CD4-positive, alpha-beta T cell treated with Interleukin-6 for 4 hours (primary cell): Measurements from ENCODE around the gene IQGAP2.

Experiments
- DNase-seq: peaks from one replicate; pipeline ENCODE4 v3.0.0-alpha.2; 2020; ENCODE audit warnings: mixed read lengths

The IQGAP2 gene

DNA sequence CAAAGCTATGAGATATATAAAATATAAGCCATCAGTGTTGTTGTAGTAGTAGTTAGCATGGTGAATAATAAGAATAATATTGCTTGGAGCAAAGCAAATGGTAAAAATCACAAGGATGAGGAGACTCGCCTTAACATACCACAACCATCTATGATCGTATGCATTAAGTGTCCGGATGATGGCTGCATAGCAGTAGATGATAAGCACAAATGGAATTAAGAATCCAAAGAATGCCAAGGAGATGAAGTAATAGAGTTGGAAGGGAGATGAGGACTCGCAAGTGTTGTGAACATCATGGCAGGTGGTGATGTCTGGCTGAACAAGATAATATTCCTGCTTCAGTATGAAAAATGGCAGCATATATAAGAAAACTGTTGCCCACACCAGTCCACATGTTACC is 214.6 kb downstream of the IQGAP2 start:
- DNase-seq, result no peak

DNA sequence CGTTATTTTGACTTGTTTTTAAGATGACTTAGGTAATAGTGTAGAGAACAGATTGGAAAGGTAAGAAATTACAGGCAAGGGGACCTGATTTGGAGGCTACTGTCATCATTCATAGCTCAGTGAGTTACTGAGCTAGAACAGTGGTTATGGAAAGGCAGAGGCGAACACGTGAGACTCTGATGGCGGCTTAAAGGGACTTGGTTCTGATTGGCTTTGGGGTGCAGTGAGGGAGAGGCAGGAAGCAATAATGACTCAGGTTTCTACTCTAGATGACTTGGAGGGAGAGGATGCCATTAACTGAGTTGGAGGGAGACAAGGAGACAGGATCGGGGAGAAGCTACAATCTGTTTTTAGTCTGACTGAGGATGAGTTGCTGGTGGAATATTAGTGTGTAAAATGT is 217.1 kb downstream of the IQGAP2 start:
- no peak for DNase-seq

DNA sequence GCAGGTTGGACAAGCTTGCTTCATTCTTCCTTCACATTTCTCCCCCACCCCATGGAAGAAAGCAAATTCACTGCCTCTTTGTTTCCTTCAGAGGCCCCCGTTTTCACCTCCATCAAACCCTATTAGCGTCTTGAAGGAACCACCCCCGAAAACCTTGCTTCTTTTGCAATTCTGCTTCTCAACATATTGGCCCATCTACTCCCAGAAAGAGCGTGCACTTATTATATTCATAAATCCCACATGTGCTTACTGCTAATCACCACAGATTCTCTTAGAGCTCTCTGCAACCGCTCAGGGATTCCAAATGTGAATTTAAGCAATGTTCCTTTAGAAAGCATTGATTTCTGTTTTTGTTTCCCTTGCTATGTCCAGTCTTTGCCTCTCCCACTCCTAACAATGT is 219.0 kb downstream of the IQGAP2 start:
- no peak for DNase-seq

DNA sequence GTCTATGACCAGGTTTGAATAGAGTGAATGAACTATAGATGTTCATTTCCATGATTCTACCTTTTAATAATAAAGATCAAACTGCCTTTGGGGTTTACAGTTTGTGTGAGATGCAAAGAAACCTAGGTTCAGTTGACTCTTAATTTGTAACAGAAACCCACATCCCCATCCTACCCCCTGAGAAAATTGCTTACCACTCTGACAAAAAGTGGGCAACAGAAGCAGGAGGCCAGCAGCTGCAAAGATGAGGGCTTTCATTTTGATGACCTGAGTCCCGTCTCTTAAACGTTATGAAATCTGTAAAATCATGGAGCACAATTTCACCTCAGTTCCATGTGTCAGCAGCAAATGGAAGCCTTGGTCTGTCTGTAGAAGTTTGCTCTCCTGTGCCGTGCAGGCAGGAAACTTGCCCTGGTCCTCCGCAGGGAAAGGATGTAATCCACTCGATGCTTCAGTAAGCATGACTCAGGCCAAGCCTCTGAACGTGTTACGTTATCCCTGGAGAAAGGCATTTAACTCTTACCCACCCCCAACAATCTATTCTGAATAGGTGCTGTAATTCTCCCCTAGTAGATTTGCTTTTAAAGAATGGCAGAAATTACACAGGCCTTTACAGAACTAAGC is 220.0 kb downstream of the IQGAP2 start, which contains the start of gene F2RL2:
F2RL2 (minus strand) TSS at position 431 of the 624 bp plus-strand sequence; CDS start at position 258, 173 bp downstream.
- no peak for DNase-seq

DNA sequence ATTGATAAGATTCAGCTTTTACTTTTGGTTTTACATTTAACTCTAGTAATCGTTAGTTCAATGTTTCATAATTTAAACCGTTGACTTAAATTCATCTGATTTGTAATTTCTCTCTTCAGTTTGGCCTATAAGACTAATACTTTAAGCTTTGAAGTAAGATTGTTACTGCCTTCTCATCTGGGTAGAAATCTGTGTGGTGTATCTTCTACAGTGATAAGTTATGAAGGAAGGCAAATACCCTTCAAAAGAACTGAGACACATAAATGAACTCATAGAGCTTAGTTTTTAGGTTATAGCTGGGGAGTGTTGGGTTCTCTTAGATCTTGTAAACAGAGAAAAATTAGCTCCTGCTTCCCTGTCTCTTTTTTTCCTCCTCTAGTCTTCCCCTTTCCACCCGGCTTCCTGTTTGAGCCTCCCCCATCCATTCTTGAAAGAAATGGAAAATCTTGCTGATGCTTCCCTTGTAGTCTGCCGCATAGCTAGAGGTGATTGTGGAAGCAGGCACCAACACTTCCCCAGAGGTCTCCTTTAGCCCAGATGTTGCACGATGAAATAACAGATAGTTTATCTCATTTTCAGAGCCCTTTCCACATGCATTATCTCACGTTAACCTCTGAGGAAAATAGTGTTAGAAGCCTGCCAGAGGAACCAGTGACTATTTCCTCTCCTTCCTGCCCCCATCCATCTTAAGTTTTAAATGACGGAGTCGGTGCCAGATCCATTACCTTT is 222.2 kb downstream of the IQGAP2 start:
- DNase-seq, result no peak

DNA sequence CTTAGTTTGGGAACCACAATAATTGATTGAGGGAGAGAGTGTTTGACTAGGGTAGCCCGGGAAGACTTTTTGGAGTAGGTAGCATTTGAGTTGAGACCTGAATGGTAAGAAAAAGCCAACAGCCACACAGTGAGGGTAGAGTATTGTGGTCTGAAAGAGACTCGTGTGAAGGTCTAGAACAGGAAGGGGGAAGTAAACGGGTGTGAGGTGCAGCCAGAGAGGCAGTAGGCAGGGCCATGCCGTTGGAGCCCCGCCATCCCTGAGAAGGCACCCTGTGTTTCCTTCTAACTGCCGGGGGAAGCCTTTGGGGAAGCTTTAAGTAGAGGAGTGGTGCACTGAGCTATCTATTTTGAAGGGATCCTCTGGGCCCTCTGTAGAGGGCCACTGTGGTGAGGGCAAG is 223.7 kb downstream of the IQGAP2 start:
- no peak for DNase-seq

DNA sequence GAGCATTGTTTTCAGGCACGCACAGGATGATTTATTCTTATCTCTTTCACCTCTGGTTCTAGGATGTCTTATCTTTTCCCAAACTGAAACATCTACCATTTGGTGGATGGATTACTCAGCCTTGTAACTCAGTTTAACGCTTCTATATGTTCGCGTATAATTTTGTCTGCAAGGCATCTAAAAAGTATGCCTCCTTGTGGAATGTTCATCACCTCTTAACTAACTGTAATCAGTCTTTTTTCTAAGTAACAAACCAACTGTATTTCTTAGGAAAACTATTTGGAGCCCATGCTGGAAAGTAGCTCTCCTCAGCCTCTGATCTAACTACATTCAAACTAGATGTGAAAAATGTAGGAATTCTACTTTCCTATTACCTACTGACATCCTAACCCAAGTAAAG is 231.6 kb downstream of the IQGAP2 start:
- no peak for DNase-seq

DNA sequence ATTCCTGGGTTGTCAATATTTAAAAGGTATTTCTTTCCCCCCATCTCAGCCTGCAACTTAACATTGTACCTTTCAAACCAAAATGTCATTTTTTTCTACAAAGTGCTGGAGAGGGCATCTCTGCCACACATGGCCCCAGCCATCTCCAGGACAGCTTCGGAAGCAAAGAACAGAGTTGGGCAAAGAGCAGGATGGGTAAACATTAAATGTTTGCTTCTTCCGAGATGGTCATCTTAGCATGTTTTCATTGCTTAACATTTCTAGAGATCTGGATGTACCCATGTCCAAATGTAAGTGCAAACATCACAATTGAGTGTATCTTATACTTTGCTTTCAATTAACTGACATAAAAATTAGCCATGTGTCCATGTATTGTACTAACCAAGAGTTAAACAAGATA is 234.4 kb downstream of the IQGAP2 start:
- DNase-seq, result no peak

DNA sequence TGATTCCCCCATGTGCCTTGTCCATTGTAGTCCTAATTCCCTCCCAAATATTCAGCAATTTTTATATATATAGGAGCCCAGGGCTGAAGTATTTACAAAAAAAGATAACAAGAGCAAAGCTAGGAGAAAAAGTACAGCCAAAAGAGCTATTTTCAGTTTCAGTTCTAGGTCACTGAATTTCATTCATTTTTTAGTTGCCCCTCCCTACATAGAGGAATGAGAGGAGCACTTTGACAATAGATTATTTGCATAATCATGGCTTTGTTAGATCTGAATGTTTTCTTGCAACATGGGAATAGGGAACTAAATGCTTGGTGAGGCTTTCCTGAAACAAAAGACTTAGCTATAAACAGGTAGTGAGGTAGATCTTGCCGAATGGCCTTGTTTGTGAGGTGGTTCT is 235.4 kb downstream of the IQGAP2 start:
- DNase-seq, result no peak

DNA sequence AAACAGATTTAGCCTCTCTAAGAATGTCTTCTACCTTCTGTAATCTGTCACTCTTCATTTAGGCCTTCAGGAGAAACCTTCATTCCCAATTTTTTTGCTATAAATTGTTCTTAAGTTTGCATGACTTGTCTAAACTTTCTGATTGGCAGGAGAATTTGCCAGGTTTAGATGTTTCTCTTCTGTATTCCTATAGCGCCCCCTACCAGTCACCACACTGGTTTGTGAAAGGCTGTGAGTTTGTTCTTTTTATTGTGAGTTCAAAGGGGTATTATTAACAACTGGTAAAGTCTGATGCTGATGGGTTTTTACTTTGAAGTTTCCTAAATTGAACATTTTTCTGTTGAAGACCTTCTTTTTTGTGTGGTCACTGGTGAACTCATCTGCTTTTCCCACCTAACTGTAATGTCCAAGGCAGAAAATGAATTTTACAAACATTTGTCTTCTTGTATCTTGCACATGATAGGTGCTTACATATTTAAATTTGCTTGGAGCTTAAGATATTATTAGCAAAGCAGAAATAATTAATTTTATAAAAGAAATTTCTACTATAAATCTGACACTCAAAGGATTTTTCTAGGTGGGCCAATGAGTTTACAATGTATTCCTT is 238.5 kb downstream of the IQGAP2 start:
- DNase-seq, result peak; percentile 72

DNA sequence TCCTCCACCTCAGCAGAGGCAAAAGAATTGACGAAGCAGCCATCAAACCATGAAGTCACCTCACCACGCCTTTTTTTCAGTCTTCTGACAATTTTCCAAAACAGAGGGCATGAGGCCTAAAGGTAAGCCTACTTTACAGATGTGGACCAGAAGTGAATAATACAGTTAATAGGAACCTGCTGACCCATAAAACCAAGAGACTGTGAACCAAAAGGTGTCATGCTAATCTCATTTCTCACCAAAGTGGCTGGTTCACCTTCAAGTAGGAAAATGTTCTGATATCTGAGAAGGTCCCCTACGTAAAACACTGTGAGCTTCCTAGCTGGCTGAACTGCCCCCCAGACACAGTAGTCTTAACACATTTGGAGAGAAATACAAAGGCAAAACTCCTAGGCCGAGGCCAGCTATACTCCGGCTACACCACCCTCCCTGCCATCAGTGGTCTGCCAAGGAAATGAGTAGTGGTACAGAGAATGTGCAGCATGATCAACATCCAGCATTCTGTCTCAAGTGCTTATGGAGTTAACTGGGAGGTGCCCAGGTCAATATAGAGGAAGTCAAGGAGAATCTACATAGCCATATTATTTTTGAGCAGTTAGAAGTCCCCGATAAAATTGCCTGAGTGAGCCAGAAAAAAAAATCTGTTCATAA is 239.4 kb downstream of the IQGAP2 start:
- DNase-seq, result no peak

DNA sequence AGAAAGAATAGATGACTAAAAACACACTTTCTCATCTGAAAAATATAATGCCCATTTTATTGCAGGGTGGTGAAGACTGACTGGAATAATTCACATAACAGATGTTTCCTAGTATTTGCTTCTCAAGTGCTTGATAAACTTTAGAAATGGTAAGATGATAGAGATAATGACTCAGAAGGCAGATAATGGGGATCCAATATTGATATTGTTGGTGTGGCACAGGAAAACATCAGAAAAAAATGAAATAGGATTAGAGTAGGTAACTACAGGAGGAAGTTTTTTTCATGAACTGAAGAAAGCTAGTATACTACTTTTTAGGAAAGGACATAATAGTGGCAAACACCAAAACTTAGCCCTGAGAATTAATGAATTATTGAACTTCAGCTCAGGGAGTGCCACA is 240.3 kb downstream of the IQGAP2 start:
- DNase-seq, result no peak

DNA sequence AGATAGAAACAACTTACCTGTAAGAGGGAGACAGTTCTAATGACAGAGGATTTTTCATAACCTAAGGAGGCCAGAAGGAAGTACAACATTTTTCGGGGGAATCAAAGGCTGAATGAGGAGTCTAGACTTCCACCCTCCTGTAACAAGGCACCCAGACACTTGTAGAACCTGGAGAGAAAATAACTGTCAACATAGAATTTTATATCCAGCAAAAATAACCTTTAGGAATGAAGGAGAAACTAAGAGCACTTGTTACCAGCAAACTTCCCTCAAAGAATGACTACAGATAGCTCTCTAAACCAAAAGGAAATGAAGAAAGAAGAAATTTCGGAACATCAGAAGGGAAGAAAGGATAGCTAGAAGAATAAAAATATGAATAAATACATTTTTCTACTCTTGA is 246.1 kb downstream of the IQGAP2 start:
- no peak for DNase-seq

DNA sequence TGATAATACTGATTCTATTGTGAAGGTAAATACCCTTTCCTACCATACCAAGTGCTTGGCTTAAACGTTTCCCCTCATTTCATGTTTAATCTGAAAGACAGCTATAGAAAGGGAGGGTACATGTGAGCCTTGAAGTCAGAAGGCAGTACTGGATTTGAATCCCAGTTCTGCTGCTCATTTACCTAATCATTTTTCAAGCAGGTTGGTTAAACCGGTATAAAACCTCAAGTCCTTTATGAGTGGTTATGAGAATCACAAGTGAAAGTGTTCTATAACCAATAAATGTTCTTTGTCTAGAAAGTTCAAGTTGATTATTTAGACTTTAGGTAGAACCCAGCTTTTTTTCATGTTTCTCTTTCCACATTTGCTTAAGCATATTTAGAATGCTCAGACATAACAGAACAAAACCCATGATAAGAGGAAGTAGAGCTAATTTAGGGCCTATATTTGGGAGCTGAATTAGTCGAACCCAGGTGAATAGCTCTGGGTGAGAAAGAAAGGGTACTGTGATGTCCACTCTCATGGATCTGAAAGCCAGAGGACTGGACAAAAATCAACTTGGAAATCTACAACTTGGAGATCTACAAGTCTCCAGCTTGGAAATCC is 249.8 kb downstream of the IQGAP2 start:
- DNase-seq, result no peak

DNA sequence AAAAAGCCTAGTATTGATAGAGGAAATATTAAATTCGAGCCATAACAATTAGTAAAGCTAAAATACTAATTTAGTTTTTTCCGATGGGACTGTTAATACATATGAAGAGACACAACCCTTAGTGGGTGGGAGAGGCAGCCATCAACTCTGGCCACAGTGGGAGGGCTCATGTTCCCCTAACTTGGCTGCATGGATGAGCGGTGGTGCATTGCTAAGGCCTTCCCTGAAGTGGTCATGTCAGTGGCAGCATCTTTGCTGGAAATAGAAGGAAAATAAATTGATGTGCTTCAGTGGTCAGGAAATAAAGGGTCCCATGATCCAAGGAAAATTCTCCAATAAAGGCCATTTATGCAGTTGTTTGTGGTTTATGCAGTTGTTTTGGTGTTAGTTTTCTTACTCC is 254.0 kb downstream of the IQGAP2 start:
- no peak for DNase-seq

DNA sequence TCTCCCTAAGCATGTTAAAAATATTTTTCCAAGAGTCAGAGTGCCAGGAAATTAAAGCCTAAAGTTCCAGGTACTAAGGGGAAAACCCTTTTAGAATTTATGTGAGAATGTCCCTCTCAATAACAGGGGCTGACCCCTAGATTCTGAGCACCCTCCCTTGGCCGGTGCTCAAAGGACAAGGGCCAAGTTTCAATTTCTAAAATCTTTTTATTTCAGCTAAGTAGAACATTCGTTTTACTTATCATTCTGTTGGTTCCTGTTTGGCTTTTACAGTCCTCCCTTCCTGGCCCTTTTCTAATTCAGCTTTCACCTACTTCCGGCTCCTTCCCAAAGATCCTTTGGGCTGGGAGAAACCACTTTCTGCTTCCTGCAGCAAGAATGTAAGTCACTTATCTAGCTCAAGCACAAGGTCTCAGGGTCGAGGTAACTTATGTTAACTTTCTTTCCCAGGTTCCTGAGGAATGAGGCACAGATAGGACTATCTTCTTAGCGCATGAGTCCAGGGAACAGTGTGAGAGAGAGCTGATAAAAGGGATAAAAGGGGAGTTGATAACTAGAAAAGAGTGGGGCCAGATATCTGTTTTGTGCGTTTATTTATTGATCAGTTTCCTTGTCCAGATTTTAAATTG is 254.7 kb downstream of the IQGAP2 start:
- no peak for DNase-seq

DNA sequence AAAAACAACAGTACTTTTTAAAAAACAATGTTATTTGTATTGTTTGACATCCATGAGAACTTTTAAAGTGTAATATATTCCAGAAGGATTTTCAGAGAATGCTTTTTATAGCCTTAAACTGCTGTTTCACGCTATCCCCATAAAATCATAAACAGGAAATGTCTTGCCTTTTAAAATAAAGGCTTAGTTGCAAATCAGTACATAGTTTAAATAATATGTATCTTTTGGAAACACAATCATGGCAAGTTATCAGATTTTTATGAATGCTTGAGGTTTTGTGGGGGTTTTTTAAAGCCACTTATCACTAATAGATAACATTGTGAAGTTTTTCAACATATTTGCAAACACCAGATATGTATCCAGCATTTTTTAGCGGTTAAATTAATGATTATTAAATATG is 257.3 kb downstream of the IQGAP2 start:
- DNase-seq, result no peak

DNA sequence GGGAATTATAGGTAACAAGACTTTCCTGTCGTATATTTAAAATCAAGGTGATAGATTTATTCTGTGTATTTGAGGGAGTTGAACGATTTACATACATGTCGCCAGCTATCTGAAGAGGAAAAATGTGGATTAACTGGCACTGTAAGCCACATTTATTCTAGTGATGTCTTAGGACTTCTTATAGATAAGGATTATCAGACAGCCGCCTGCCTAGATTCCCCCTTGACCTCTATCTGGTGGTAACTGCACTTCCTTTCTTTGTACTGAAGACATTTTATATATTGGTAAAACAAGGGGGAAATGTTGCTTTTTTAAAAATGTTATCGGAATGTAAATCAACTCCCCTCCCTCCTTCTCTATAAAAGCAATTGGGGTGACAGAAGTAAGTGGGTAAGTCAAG is 259.4 kb downstream of the IQGAP2 start:
- no peak for DNase-seq

DNA sequence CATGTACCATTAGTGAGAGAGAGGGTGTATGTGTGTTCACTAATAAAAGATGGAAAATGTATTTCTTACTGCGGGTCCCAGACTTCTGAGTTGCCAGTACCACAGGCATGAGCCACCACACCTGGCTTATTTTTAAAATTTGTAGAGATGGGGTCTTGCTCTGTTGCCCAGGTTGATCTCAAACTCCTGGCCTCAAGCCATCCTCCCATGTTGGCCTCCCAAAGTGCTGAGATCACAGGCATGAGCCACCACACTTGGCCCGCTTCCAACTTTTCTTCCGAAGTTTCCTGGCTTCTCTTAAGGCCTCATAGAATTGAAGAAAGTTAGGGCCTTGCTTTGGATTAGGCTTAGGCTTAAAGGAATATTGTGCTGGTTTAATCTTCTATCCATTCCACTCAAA is 260.5 kb downstream of the IQGAP2 start:
- no peak for DNase-seq

DNA sequence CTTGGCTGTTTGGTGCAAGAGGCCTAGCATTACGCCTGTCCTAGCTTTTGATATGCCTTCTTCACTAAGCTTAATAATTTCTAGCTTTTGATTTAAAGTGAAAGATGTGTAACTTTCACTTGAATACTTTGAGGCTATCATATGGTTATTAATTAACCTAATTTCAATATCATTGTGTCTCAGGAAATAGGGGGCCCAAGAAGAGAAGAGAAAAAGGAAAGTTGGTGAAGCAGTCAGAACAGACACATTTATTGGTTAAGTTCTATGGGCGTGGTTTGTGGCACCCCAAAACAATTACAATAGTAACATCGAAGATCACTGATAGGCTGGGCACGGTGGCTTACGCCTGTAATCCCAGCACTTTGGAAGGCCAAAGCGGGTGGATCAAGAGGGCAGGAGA is 261.0 kb downstream of the IQGAP2 start:
- DNase-seq, result no peak

DNA sequence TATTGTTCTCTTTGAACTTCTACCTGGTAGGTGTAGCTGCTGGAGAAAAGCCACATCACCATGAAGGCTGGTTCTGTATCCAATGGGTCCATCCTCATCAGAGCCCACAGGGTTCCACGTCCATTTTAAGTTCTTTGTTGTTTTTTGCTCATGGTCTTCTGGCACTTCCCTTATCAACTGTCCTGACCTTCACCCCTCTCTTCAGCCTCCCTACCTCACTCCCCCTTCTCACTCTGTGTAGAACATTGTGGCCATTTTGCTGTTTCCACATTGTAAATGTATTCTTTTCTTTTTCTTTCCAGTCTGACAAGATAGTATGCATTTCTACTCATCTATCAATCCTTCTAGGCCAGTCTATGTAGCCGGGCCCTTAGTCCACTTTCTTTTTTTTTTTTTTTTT is 264.4 kb downstream of the IQGAP2 start:
- DNase-seq, result no peak

DNA sequence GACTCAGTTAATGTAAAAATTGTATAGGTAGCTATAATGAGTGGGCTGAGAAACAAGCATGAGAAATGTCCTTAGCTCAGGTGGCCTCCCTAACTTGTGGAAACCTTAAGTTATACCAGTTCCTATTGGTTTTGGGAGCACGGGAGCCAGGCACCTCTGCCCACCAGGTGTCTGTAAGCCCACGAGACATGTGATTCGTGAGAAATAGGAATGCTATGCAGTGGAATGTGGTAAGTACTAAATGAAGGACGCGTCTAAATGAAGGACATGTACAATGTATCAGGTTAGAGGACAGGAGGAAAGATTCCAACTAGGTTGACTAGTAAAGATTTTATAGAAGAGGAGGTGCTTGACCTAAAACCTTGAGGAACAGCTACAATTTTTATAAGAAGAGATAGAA is 266.2 kb downstream of the IQGAP2 start:
- DNase-seq, result no peak

DNA sequence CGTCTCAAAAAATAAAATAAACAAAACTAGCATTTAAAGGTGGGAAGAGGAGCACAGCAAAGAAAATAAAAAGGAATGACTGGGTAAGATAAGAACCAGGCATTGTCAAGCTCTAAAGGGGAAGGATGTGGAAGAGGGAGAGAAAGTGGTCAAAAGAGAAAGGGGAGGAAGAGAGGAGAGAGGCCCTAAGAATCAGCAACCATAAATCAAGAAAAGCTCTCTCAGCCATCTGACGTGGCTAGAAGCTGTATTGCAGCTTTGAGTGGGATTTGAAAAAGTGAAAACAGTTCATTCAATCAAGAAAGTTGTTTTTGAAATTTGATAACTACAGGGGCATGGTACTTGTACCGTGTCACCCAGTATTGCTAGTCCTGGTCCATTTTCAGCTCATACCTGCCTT is 267.4 kb downstream of the IQGAP2 start:
- no peak for DNase-seq
